GM23338 (cell line): ENCODE measurements around the gene NLGN1. TPM values are rescaled to one million over a fixed set of nuclear protein-coding genes. Genes with fewer than 3 reads are reported as not detected.

Experiments
- ATAC-seq: fragments of 200-7000 bp; cut with Tn5 transposase; 3 replicates; pipeline ENCODE4 v1.9.1; 2020
- DNase-seq: peaks from one replicate; pipeline ENCODE4 v3.0.0-alpha.2; 2015; ENCODE audit warnings: low spot score
- H2AFZ ChIP-seq: fragments of 200-600 bp; sonication (generic); 2 replicates; pipeline ENCODE4 v1.8.0; 2016; ENCODE audit warnings: antibody characterized with exemption, mild to moderate bottlenecking, moderate library complexity
- H3F3A ChIP-seq: fragments of 200-600 bp; sonication (generic); replicated peaks from 2 replicates; pipeline ENCODE4 v1.8.0; 2017; ENCODE audit warnings: antibody characterized with exemption, mixed run types, low read depth
- H3K27ac ChIP-seq: fragments of 200-600 bp; sonication (generic); 2 replicates; pipeline ENCODE4 v1.6.1; 2016; ENCODE audit warnings: low read depth
- H3K27me3 ChIP-seq: fragments of 200-600 bp; sonication (generic); 2 replicates; pipeline ENCODE4 v1.8.0; 2016; ENCODE audit warnings: mild to moderate bottlenecking, mixed run types, moderate library complexity; ENCODE audit not compliant: insufficient read depth
- H3K36me3 ChIP-seq: fragments of 200-600 bp; sonication (generic); 2 replicates; pipeline ENCODE4 v1.8.0; 2016; ENCODE audit warnings: mild to moderate bottlenecking; ENCODE audit not compliant: insufficient read depth
- H3K4me1 ChIP-seq: fragments of 200-600 bp; sonication (generic); 2 replicates; pipeline ENCODE4 v1.8.0; 2016; ENCODE audit warnings: mild to moderate bottlenecking, moderate library complexity; ENCODE audit not compliant: insufficient read depth
- H3K4me2 ChIP-seq: fragments of 200-600 bp; sonication (generic); 2 replicates; pipeline ENCODE4 v1.7.1; 2017; ENCODE audit warnings: mixed run types
- H3K4me3 ChIP-seq: fragments of 200-600 bp; sonication (generic); 2 replicates; pipeline ENCODE4 v1.6.1; 2016; ENCODE audit warnings: mixed run types
- H3K79me2 ChIP-seq: fragments of 200-600 bp; sonication (generic); replicated peaks from 2 replicates; pipeline ENCODE4 v1.8.0; 2017; ENCODE audit warnings: mild to moderate bottlenecking; ENCODE audit not compliant: insufficient read depth
- H3K9me2 ChIP-seq: fragments of 200-600 bp; sonication (generic); 2 replicates; pipeline ENCODE4 v1.8.0; 2017; ENCODE audit not compliant: insufficient read depth
- H4K20me1 ChIP-seq: fragments of 200-600 bp; sonication (generic); replicated peaks from 2 replicates; pipeline ENCODE4 v1.8.0; 2017; ENCODE audit warnings: mild to moderate bottlenecking; ENCODE audit not compliant: insufficient read depth
- H3K27ac Mint-ChIP-seq: 2 replicates; pipeline ENCODE4 v1.8.0; 2020; ENCODE audit warnings: inconsistent platforms, mild to moderate bottlenecking, moderate library complexity, mixed read lengths
- H3K27me3 Mint-ChIP-seq: 3 replicates; pipeline ENCODE4 v1.8.0; 2022; ENCODE audit warnings: low read depth, mild to moderate bottlenecking, moderate library complexity, mixed read lengths, inconsistent platforms; ENCODE audit not compliant: insufficient read depth, poor library complexity
- H3K36me3 Mint-ChIP-seq: 3 replicates; pipeline ENCODE4 v1.8.0; 2021; ENCODE audit warnings: low read depth, mild to moderate bottlenecking, inconsistent platforms, moderate library complexity, mixed read lengths
- H3K4me1 Mint-ChIP-seq: 3 replicates; pipeline ENCODE4 v1.8.0; 2020; ENCODE audit warnings: mild to moderate bottlenecking, inconsistent platforms, mixed read lengths
- H3K4me3 Mint-ChIP-seq: 3 replicates; pipeline ENCODE4 v1.8.0; 2021; ENCODE audit warnings: moderate library complexity, mild to moderate bottlenecking, inconsistent platforms, mixed read lengths
- H3K9me3 Mint-ChIP-seq: 3 replicates; pipeline ENCODE4 v1.8.0; 2020; ENCODE audit warnings: moderate library complexity, mild to moderate bottlenecking, inconsistent platforms, mixed read lengths
- CREB1 ChIP-seq: fragments of 250-450 bp; sonication (Bioruptor Pico); IDR thresholded peaks from 2 replicates; pipeline ENCODE4 v1.5.0; 2020; ENCODE audit warnings: low read depth, mild to moderate bottlenecking, moderate library complexity
- EZH2phosphoT487 ChIP-seq: fragments of 200-600 bp; sonication (generic); IDR thresholded peaks from one replicate; pipeline ENCODE4 v1.8.1; 2018; ENCODE audit warnings: antibody characterized with exemption; ENCODE audit not compliant: unreplicated experiment
- JUNB ChIP-seq: IDR thresholded peaks from one replicate; pipeline ENCODE4 v1.6.1; 2016; ENCODE audit warnings: antibody characterized with exemption; ENCODE audit not compliant: unreplicated experiment
- NANOG ChIP-seq: IDR thresholded peaks from 2 replicates; pipeline ENCODE4 v1.6.1; 2016; ENCODE audit warnings: antibody characterized with exemption, borderline replicate concordance
- POLR2AphosphoS5 ChIP-seq: IDR thresholded peaks from 2 replicates; pipeline ENCODE4 v1.6.1; 2016; ENCODE audit warnings: antibody characterized with exemption, low read depth
- REST ChIP-seq: IDR thresholded peaks from one replicate; pipeline ENCODE4 v1.6.1; 2018; ENCODE audit warnings: antibody characterized with exemption; ENCODE audit not compliant: unreplicated experiment
- ZNF114 ChIP-seq: fragments of 250-450 bp; sonication (Bioruptor Pico); IDR thresholded peaks from 2 replicates; pipeline ENCODE4 v1.5.0; 2020; ENCODE audit warnings: mild to moderate bottlenecking, moderate library complexity
- ZNF462 ChIP-seq: fragments of 250-450 bp; sonication (Bioruptor Pico); IDR thresholded peaks from 2 replicates; pipeline ENCODE4 v1.5.0; 2020; ENCODE audit warnings: mild to moderate bottlenecking, moderate library complexity
- polyA plus RNA-seq: library from polyadenylated mRNA; unstranded; fragments of >200 nt; fragmentation: Nextera tagmentation; extraction: Ambion mirVana; gene quantifications from 2 replicates; pipeline ENCODE4 v1.2.1, GENCODE V29; 2016
- total RNA-seq: library from RNA; depleted of rRNA; stranded (reverse); fragments of >200 nt; shearing (Covaris generic); gene quantifications from 2 replicates; pipeline ENCODE4 v1.2.3, GENCODE V29; 2014

NLGN1 gene
- total and polyA plus RNA-seq, 2 experiments from 2014 or later: 6.5 to 18.6 TPM

DNA sequence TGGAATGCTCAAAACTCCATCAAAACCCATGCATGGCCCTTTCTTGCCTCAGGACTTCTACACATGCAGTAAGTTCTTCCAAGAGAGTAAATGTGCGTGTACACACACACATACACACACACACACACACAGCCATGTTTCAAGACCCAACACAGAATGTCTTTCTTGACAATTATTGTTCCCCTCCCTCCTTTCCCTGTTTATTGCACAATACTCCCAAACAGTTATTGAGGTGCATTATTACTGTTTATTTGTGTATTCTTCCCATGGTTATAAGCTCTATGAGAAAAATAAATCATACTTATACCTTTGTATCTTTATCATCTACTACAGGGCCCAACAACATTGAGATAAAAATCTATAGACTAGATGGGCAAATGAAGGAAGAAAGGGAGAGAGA is 937.8 kb downstream of the NLGN1 start:
- H3K4me3 Mint-ChIP-seq: no peak overlapping the region
- no peaks in the 10 kb centered on the region for H3K79me2 ChIP-seq
- H3K27ac Mint-ChIP-seq: no peak overlapping the region

More for the DNA sequence above, 937.8 kb downstream of the NLGN1 start:
- peaks cover 11% of the 10 kb centered on the region; the same call in 1 of the 2 replicates for H3K4me1 ChIP-seq
- H3K4me2 ChIP-seq: no peak overlapping the region
- DNase-seq (no peak), ATAC-seq (no peak)
- H3K27ac ChIP-seq: no peak overlapping the region
- TF ChIP-seq POLR2AphosphoS5: no peak
- TF ChIP-seq ZNF462: no peak
- no peak for TF ChIP-seq NANOG
- no peak for TF ChIP-seq JUNB
- no peak for TF ChIP-seq ZNF114
- no peak for TF ChIP-seq REST
- TF ChIP-seq EZH2phosphoT487: no peak
- TF ChIP-seq CREB1 (CRISPR knock-in tag): no peak
- no peaks in the 10 kb centered on the region for H3K36me3 ChIP-seq
- H3K27me3 ChIP-seq: no peaks in the 10 kb centered on the region
- H3K4me3 ChIP-seq: no peak overlapping the region
- H2AFZ ChIP-seq: no peak overlapping the region
- H3K9me2 ChIP-seq: 0 out of 2 replicates have a peak, but pooled peaks cover 4% of the 10 kb centered on the region
- Mint-ChIP-seq H3K27me3 (no peaks in the 10 kb centered on the region), H3K9me3 (no peaks in the 10 kb centered on the region), H3K4me1 (peaks cover 14% of the 10 kb centered on the region), H3K36me3 (no peaks in the 10 kb centered on the region)
- no peaks in the 10 kb centered on the region for H3F3A ChIP-seq
- no peaks in the 10 kb centered on the region for H4K20me1 ChIP-seq
